Glutamatergic neuron (in vitro differentiated cells): ENCODE results near the gene MYL2. TPM values are rescaled to one million over a fixed set of nuclear protein-coding genes. Genes with fewer than 3 reads are reported as not detected.

Experiments
- DNase-seq: peaks from one replicate; pipeline ENCODE4 v3.0.0; 2022
- H3K27ac Mint-ChIP-seq: one replicate; pipeline ENCODE4 v1.8.0; 2020; ENCODE audit warnings: mild to moderate bottlenecking, mixed read lengths, inconsistent platforms; ENCODE audit not compliant: unreplicated experiment
- H3K27me3 Mint-ChIP-seq: one replicate; pipeline ENCODE4 v1.8.0; 2020; ENCODE audit warnings: mild to moderate bottlenecking, moderate library complexity, mixed read lengths, inconsistent platforms; ENCODE audit not compliant: unreplicated experiment
- H3K36me3 Mint-ChIP-seq: one replicate; pipeline ENCODE4 v1.8.0; 2020; ENCODE audit warnings: mild to moderate bottlenecking, mixed read lengths, inconsistent platforms; ENCODE audit not compliant: unreplicated experiment
- H3K4me1 Mint-ChIP-seq: one replicate; pipeline ENCODE4 v1.8.0; 2020; ENCODE audit warnings: mild to moderate bottlenecking, low read depth, mixed read lengths, inconsistent platforms; ENCODE audit not compliant: unreplicated experiment
- H3K4me3 Mint-ChIP-seq: one replicate; pipeline ENCODE4 v1.8.0; 2020; ENCODE audit warnings: mild to moderate bottlenecking, mixed read lengths, inconsistent platforms; ENCODE audit not compliant: unreplicated experiment
- H3K9me3 Mint-ChIP-seq: one replicate; pipeline ENCODE4 v1.8.0; 2020; ENCODE audit warnings: mild to moderate bottlenecking, moderate library complexity, mixed read lengths, inconsistent platforms; ENCODE audit not compliant: unreplicated experiment
- CTCF ChIP-seq: fragments of 200-600 bp; sonication (generic); IDR thresholded peaks from one replicate; pipeline ENCODE4 v1.5.0; 2021; ENCODE audit not compliant: partially characterized antibody, unreplicated experiment
- total RNA-seq: library from RNA; stranded (reverse); fragmentation: NEBNext Ultra II Directional; extraction: Animal tissue kit (Norgen Biotek cat#: 25700); gene quantifications from one replicate; pipeline ENCODE4 v1.2.1, GENCODE V29; 2021; ENCODE audit not compliant: unreplicated experiment

Gene MYL2
- total RNA-seq, 1 donor from 2014 or later, result not detected

- DNase-seq, result no peak
- Mint-ChIP-seq H3K4me3 (no peak overlapping the region), H3K4me1 (no peaks in the 10 kb centered on the region), H3K27me3 (peaks cover 4% of the 10 kb centered on the region), H3K36me3 (no peaks in the 10 kb centered on the region), H3K27ac (no peak overlapping the region), H3K9me3 (no peaks in the 10 kb centered on the region)
- TF ChIP-seq CTCF, result no peak
These were observed 2.9 kb downstream of the MYL2 start for GRCh38 chr12:110917467-110917866.

- H3K27me3 Mint-ChIP-seq, result peaks cover 4% of the 10 kb centered on the region
- no peak overlapping the region for H3K27ac Mint-ChIP-seq
- TF ChIP-seq CTCF, result no peak
- no peaks in the 10 kb centered on the region for H3K4me1 Mint-ChIP-seq
- H3K9me3 Mint-ChIP-seq, result no peaks in the 10 kb centered on the region
- H3K4me3 Mint-ChIP-seq, result no peak overlapping the region
- no peaks in the 10 kb centered on the region for H3K36me3 Mint-ChIP-seq
- no peak for DNase-seq
These were observed 4.0 kb downstream of the MYL2 start for GRCh38 chr12:110916295-110916875.

- DNase-seq, result no peak
- H3K4me1 Mint-ChIP-seq, result peaks cover 4% of the 10 kb centered on the region
- TF ChIP-seq CTCF, result no peak
- H3K27me3 Mint-ChIP-seq, result peaks cover 4% of the 10 kb centered on the region
- no peak overlapping the region for H3K4me3 Mint-ChIP-seq
- no peak overlapping the region for H3K27ac Mint-ChIP-seq
- H3K36me3 Mint-ChIP-seq, result no peaks in the 10 kb centered on the region
- H3K9me3 Mint-ChIP-seq, result peaks cover 2% of the 10 kb centered on the region
These were observed 7.0 kb downstream of the MYL2 start for GRCh38 chr12:110913119-110914056.

GRCh38 chr12:110912263-110912662 is 8.1 kb downstream of the MYL2 start:
- Mint-ChIP-seq H3K4me1 (peaks cover 6% of the 10 kb centered on the region), H3K27ac (no peak overlapping the region), H3K36me3 (no peaks in the 10 kb centered on the region), H3K4me3 (no peak overlapping the region), H3K27me3 (peaks cover 4% of the 10 kb centered on the region), H3K9me3 (peaks cover 4% of the 10 kb centered on the region)
- DNase-seq, result no peak
- TF ChIP-seq CTCF, result no peak
